GM12801 (cell line): ENCODE results near the gene ZNF516.

ENCODE experiments used
- CTCF ChIP-seq: IDR thresholded peaks from one replicate; pipeline ENCODE4 v1.5.1; 2011; ENCODE audit warnings: control low read depth; ENCODE audit not compliant: insufficient read length; ENCODE audit errors: extremely low read depth

Gene ZNF516

GRCh38 chr18:76518860-76519538 lies 24.0 kb upstream of the ZNF516 start:
- no peak for TF ChIP-seq CTCF

GRCh38 chr18:76518123-76518859 lies 23.2 kb upstream of the ZNF516 start:
- TF ChIP-seq CTCF, result no peak

- no peak for TF ChIP-seq CTCF
Observed at GRCh38 chr18:76515576-76515975, 20.5 kb upstream of the ZNF516 start.

GRCh38 chr18:76514573-76514972 lies 19.5 kb upstream of the ZNF516 start:
- TF ChIP-seq CTCF, result no peak

- no peak for TF ChIP-seq CTCF
Observed at GRCh38 chr18:76507830-76508385, 12.9 kb upstream of the ZNF516 start.

- TF ChIP-seq CTCF, result no peak
Observed at GRCh38 chr18:76506974-76507764, 12.1 kb upstream of the ZNF516 start.

- TF ChIP-seq CTCF, result no peak
Observed at GRCh38 chr18:76506395-76506794, 11.4 kb upstream of the ZNF516 start.
